Stimulated activated CD8-positive, alpha-beta memory T cell treated with anti-CD3 and anti-CD28 coated beads, Interleukin-7, amount 100 ng/mL, for 1 hour (primary cell): Measurements from ENCODE around the gene XPO5.
"Not testable (repeated sequence)": the region's sequence is repeated elsewhere in the genome, so short reads cannot be mapped to it uniquely, and the experiment has no call there.

Source experiments
- DNase-seq, 2 donors: peaks; one replicate each; pipeline ENCODE4 v3.0.0-alpha.2; 2020; ENCODE audit warnings: low read depth in 2 of 2

Gene XPO5

DNA sequence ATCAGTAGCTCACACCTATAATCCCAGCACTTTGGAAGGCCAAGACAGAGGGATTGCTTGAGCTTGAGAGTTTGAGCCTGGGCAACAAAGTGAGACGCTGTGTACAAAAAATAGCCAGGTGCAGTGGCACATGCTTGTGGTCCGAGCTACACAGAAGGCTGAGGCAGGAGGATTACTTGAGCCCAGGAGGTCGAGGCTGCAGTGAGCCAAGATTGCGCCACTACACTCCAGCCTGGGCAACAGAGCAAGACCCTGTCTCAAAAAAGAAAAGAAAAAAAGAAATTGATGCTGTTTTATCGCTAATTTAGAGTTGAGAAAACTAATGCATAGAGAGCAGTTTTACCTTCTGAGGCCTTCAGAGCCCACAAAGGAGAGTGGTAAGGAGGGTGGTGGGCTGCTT, 77.5 kb downstream of the XPO5 start:
- not testable (repeated sequence) for DNase-seq

DNA sequence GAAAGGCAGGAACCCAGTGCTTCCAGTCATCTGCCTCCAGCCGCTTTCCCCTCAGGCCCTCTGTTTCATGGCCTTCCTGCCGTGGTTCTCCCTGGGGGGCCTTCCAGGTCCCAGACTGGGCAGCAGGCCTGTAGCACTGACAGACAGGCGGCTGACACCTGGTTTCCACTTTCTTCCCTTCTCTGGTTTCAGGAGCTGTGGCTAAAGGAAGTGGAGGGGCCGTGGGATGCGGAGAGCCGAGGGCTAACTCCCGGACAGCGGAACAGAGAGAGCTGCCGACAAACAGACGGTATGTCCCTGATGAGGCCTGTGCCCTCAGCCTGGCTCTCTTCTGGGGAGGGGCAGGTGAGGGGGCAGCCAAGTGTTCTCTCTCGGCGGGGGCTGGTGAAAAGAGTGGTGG, 78.1 kb downstream of the XPO5 start:
- DNase-seq, result no peak

DNA sequence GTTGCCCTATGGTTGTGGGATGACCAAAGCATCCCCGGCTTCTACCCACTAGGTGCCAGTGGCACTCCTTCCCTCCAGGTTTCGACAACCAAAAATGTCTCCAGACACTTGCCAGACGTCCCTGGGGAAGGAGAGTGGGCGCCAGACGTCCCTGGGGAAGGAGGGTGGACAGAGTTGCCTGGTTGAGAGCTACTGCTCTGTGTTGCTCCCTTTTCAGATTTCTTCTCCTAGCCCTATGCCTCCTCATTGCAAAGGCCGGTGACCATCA, 78.8 kb downstream of the XPO5 start:
- DNase-seq, result no peak

DNA sequence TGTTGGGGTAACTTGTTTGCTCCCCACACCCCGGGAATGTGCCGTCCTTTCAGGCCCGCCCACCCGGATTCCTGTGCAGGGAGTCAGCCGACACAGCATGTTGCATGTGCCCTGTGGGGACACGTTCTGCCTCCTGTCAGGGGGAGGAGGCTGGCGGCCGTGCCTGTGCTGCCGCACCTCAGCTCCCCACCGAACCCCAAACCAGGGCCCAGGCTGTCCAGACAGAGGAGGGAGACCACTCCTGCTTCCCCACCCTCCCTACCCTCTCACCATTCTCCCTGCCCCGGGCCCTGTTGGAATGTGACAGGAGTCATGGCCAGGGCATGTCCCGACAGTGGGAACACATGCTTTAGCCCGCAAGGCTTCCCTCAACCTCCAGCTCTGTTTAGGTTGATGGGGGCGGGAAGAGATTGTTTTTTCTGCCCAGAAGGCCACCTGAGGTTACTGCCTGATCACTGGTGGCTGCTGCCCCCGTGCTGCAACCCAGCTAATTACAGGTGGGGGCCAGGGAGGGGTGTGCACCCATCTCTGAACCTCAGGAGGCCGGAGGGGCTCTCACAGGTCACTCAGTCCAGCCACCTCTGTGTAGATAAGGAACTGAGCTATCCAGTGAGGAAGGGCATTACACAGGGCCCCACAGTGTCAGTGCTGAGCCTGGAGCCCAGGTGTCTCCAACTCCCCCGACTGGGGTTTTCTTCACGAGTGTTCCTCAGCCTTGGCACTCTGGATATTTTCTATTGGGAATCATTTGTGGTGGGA, 79.3 kb downstream of the XPO5 start:
- DNase-seq, result no peak

DNA sequence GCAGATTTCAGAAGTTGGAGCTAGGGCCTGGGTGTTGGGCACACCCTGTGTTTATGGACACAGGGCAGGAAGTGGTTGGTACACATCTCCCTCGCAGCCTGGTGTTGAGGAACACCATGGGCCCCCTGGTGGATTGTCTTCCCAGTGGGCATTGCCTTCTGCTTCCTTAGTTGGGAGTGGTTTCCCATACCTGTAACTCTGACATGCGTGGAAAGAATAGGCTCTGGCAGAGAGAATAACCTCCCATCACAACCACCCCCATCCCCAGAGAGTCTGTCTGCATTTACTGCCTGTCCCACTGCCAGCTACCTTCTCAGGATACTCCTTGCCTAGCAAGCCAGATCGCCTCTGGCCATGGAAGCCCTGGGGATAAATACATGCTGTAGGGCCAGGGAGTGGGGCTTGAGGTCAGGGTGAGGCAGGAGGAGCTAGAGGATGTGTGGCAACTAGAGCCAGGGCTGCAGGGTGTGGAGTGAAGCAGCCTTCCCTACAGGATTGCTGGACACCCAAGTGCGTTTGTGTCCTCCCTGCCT, 80.4 kb downstream of the XPO5 start:
- no peak for DNase-seq

DNA sequence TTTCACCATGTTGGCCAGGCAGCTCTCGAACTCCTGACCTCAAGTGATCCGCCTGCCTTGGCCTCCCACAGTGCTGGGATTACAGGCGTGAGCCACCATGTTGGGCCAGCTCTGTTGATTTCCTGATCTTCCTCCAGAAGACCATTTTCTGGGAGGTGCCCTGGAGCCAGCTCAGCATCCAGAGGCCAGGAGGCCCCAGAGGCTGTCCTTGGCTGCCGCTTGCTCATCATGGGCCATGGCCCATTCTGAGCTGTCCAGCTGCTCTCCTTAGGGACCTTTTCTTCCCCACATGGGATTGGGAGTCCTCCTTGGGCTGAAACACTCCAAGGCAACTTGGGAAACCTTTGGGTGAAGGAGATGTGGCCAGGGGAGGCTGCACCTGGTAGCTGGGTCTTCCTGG, 81.1 kb downstream of the XPO5 start:
- no peak for DNase-seq

DNA sequence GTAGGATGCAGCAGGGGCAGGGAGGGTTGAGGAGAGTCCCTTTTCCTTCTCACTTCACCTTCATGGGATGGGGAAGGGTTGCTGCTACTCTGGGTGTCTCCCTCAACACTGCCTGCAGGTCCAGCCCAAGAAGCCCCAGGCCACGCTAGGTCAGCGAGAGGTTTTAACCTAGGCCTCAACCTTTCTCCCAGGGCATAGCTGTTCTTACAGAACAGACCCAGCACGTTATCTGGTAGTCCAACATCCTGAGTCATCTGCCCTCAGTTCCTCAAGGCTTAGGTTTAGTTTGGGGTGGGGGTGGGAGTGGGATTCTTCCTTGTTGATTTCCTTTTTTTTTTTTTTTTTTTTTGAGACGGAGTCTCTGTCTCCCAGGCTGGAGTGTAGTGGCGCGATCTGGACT, 81.5 kb downstream of the XPO5 start:
- no peak for DNase-seq

DNA sequence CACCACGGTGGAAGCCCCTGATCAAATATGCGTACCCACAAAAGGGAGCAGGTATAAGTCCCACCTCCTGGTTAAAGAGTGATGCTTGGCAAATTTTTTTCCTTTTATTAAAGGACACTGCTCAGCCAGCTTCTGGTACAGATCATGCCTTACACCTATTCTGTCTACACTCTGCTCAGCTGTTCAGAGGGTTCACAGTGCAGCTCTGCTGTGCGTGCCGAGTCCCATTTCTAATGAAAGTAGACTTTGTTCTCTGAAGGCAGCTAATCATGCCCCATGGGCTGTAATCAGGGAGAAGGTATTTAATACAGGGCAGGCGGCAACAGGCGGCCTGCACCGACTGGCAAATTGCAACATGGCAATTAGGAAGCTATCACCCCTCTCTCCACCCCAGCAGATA, 82.0 kb downstream of the XPO5 start:
- DNase-seq, result no peak

DNA sequence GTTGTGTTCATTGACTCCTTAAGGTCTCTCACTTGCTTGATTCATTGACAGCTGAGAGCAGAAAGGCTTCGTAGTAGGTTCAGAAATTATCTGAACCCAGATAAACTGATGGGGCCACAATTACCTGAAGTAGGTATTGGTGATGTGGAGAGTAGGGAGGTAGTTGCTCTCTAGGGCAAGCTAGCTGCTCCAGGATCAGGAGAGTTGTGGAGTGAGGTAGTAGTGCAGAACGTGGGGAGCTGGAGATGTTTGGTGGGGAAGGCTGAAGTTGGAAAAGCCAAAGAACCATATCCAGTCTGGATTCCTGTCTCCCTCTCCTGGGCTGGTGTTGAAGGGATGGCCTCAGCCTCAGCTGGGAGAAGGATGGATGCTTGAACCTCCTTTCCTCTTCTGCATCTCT, 82.6 kb downstream of the XPO5 start:
- DNase-seq, result no peak

DNA sequence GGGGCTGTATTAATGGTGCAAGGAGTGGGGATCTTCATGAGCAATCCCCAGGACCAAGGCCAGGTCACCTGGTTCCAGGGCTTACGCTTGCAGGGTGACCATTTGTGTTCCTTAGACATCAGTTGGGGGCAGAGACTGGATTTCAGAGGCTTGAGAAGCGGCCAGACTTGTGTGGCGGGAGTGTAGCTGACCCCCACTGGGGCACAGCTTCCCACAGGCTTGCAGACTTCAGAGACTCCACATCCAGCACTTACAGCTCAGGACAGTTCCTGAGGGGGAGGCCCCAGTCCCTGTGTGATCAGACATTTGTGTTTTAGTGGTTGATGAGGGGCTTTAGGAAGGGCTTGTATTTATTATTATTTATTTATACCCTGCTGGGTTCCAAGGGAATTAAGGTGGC, 83.2 kb downstream of the XPO5 start:
- no peak for DNase-seq

DNA sequence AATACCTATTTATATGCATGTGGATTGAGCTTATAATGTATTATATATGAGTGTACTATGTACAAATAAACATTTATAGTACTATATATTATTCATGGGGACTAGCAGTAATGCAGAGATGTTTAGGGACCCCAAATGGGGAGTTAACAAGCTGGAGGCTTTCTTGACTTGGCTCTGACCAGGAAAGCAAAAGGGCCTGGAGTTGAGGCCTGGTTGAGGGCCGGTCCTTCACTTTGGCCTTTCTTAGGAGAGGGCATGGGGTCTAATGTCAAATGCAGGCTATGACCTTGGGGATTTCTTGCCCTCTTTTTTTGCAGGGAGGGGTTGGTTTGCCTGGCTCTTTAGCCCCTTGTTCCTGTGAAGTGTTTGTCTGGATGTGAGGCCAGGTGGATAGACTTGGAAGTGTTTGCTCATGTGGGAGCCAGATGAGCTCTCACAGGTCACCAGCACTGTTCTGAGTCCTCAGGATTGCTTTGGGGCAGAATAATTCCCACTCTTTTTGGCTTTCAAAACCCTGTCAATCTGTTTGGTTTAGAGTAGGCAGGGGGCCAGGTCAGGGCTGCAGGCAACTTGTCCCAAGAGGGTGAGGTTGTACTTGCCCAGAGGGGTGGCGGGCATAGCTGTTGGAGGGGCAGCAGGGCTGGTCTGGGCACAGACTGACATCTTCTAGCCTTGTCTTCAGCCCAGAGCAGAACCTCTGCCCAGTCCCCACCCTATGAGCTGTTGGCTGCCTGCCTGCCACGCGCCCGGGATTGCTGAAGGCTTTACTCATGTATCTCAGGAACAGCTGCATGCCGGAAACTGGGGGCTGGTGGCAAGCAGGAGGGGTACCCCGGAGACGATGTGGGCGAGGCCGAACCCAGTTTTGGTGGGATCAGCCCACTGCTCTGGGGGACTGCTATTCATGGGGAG, 83.8 kb downstream of the XPO5 start:
- DNase-seq, result no peak

DNA sequence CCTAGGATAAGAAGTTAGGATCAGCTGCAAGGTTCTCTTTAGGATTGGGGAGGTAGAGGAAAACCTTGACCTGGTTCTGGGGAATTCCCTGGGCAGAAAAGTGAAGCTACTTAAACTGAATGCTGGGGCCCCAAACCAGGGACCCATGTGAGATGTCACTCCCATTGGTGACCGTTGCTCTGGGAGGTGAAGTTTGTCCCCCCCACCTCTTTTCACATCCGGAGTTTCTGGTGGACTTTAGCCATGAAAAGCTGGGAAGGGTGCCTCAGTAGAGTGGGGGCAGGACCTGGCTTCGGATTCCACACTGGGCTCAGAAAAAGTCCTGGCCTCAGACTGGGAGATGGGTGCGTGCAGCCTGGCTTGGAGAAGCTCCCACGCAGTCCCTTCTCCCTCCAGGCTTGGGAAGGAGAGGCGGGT, 85.3 kb downstream of the XPO5 start:
- DNase-seq, result no peak

DNA sequence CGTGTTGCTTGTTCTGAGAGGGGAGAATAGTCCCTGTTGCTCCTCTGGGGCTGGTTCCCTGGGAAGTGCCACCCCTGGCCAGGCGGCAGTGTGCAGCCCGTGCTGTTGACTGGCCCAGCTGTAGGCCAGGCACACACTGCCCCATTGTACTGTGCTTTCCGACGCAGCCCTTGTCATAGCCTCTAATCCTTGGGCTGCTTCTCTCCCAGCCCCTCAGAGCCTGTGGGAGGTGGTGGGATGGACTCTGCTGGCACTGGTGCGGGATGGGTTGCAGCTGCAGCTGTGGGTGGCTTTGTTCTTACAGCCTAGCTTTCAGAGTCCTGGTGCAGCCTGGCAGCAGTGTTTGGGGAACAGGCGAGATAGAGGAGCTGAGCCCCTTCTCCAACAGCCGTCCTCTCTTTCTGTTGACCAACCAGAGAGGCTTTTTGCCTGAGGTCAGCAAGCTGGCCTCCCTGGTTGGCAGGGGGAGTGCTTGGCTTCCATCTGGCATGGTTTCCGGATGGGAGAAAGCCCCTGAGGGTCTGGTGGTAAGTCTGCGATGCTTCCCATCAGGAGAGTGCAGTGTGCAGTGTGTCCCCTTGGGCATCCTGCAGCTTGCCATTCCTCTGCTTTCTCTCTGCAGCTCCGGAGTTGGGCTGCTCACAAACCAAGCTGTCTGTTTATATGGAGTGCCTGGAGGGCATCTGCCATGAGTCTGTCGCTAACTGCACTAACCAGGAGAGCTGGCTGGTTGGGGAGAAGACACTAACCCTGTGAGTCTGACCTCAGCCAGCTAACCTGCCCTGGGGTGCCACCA, 86.4 kb downstream of the XPO5 start:
- no peak for DNase-seq

DNA sequence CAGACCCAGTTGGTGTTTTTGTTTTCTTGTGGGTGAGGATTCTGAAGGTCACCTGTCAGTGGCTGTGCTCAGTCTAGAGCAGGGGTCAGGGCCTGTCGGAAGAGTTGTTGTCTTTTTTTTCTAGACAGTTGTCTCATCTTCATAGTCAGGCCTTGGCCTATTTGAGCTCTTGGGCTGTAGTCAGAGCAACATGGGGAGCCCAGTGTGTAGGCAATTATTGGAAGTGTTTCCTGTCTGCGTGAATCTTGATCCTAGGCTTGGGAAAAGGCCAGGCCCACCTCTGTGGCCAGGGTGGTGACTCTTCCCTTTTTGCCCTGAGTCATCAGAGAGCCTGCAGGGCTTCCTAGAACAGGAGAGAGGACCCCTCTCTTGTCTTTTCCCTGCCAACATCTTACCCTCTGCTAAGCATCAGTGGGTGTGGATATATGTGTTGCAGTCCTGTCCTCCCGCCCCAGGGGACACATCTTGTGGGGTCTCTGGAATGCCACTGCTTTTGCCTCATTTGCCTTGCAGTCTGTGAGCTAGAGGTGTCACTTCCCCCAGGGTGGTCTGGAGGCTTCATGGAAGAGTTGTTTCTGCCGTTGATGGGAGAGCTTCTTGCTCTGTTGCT, 87.1 kb downstream of the XPO5 start:
- DNase-seq, result no peak

DNA sequence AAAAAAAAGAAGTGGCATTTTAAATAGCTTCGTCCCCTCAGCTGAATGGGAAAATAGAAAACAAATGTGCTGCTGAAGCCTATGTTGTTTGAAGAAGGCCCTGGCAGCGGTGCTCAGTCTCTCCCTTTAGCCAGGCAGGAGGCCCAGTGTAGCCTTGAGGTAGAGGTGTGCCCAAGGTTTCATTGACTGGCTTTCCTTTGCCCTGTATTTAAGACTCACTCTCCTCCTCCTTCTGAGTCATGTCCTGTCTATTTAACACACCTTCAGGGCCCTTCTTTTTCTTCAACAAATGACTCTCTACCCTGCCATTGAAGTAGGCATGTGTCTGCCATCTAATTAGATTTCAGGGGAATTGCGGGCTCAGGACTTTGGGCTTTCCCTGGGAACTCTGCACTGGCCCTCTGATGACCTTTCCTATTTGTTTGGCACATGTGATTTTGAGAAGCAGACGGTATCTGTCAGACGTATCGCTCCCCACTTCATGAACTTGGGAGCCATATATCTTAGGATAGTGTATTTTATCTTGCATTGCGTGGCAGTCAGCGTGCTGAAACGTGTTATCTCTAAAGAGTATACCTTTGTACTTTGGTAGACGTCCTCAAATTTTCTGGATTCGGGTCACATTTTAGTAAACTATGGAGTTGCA, 94.1 kb downstream of the XPO5 start:
- DNase-seq, result no peak

DNA sequence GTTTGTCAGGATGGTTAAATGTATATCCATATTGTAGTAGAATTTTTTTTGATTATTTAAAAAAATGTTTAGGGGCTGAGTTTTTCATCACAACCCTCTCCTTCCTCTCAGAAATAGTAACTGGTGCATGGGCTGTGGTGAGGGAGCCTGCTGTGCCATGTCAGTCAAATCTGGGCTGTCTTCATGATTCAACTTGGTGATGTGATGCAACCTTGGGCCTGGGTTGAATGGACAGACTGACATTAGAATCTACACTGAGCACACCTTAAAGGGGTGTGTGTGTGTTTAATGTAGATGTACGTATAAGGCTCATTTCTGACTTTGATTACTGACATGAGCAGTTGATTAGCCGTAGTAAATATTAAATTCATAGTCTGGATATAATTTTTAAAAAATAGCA, 94.8 kb downstream of the XPO5 start:
- no peak for DNase-seq

DNA sequence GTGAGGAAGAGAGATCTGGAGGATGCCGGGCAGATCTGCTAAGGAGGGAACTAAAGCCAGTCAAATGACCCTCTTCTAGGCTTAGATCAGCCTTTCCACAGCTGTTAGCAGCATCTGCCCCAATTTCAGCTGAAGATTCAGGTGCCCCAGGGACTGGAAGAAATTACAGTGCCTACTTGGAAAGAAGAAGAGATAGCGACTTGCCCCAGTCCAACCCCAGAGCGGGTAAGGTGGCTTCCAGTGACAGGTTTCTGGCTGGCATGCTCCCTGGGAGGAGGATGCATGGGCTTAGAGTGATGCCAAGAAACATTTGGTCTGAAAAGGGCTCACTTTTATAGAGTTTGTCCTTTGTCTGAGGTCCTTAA, 97.8 kb downstream of the XPO5 start:
- no peak for DNase-seq

DNA sequence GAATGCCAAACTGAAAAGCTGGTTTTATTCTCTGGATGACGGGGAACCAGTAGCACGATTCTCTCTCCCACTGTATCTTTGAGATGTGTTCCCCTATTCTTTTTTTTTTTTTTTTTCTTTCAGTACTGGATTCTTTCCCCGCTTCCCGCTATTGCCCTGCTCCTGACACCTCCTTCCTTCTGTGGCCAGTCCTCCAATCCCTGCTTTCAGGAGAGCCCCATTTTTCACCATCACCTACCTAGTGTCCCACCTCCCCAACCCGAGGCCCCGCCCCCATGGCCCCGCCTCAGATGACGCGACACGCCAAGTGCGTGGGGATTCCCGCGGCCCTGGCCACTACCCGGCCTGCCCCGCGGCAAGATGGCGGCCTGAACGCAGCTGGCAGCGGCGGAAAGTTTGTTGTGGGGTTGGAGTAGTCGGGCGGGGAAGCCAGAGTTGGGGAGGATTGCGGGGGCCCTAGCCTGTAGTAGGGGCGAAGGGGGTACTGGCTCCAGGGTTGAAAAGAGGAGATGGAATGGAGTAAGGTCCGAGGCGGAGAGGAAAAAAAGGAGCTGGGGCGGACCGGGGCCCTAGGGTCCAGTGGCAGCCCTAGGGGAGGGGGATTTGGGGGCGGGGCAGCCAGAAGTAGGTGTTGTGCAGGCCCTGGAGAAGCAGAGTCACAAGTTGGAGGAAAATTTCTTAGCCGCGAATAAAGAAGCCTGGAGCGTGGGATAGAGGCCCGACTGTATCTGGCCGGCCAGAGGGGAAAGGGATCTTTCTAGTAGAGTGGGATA, 98.4 kb downstream of the XPO5 start, which contains the start of gene TJAP1:
Gene TJAP1, plus strand, starts transcription at position 336 of the 773 bp plus-strand sequence. CDS start 21,432 bp downstream, outside the sequence.
- peak; percentile 96 to 98 for DNase-seq

DNA sequence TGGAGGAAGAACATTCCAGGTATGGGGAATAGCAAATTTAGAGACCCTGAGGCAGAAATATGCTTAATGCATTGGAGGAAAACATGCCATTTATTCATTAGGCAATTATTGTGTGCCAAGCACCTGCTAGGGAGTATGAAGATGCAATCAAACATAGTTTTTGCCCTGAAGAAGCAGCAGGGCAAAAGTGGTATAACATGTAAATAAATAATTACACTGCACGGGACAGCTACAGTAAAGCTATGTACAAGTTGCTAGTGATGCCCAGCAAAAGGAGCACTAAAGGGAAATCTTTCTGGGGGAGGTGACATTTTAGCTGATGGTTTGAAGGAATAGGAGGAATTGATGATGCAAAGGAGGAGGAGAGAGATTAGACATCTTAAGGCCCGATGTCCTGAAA, 99.1 kb downstream of the XPO5 start:
- DNase-seq, result no peak

DNA sequence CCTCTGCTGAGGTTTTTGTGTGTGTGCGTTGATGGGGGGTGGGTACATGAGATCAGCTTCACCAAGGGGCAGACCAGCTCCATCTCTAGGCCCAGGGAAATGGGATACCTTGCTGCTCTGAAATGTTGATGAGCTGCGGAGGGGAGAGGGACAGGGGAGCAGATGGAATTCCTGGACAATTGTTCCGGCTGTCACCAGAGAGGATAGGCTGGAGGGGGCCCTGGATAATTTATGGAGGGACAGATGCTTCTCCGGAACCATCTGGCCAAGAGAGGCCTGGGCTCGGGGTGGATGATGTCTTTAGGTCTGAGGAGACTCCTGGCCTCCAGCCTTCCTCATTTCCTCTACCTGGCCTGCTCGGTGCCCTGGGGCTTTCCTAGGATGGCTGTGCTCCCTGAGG, 100.3 kb downstream of the XPO5 start:
- DNase-seq, result no peak

DNA sequence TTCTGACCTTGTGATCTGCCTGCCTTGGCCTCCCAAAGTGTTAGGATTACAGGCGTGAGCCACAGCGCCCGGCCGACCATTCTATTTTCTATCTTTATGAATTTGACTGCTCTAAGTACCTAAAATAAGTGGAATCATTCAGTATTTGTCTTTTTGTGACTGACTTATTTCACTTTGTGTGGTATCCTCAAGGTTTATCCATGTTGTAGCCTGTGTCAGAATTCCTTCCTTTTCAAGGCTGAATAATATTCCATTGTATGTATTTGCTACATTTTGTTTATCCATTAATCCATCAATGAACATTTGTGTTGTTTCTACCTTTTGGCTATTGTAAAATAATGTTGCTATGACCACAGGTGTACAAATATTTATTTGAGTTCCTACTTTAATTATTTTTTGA, 103.3 kb downstream of the XPO5 start:
- DNase-seq, result no peak
